Activated CD4-positive, alpha-beta T cell treated with anti-CD3 and anti-CD28 coated beads, Interleukin-2, amount 10 ng/mL, durations not matched to agents 24 days and 14 days (primary cell): Measurements from ENCODE around the gene NDUFS7. TPM values are rescaled to one million over a fixed set of nuclear protein-coding genes. Genes with fewer than 3 reads are reported as not detected.

Source experiments
- DNase-seq: peaks from one replicate; pipeline ENCODE4 v3.0.0; 2022
- H3K27ac Mint-ChIP-seq: one replicate; pipeline ENCODE4 v1.8.0; 2022; ENCODE audit warnings: mild to moderate bottlenecking, mixed read lengths
- H3K27me3 Mint-ChIP-seq: one replicate; pipeline ENCODE4 v1.8.0; 2022; ENCODE audit warnings: mixed read lengths
- H3K36me3 Mint-ChIP-seq: one replicate; pipeline ENCODE4 v1.8.0; 2022; ENCODE audit warnings: low read depth, mild to moderate bottlenecking, mixed read lengths
- H3K4me1 Mint-ChIP-seq: one replicate; pipeline ENCODE4 v1.8.0; 2021; ENCODE audit warnings: mixed read lengths
- H3K4me3 Mint-ChIP-seq: one replicate; pipeline ENCODE4 v1.8.0; 2022; ENCODE audit warnings: mild to moderate bottlenecking, moderate library complexity, mixed read lengths
- H3K9me3 Mint-ChIP-seq: one replicate; pipeline ENCODE4 v1.8.0; 2021; ENCODE audit warnings: mixed read lengths
- intact Hi-C: fragments of 100-400 bp; cut with micrococcal nuclease; formaldehyde crosslinking; loops from one replicate; pipeline ENCODE4 v1.15.1; 2023
- total RNA-seq: library from RNA; stranded (reverse); gene quantifications from 2 replicates; pipeline ENCODE4 v1.2.3, GENCODE V29; 2022

Gene NDUFS7
- total RNA-seq, 1 donor from 2014 or later = 108 TPM

DNA sequence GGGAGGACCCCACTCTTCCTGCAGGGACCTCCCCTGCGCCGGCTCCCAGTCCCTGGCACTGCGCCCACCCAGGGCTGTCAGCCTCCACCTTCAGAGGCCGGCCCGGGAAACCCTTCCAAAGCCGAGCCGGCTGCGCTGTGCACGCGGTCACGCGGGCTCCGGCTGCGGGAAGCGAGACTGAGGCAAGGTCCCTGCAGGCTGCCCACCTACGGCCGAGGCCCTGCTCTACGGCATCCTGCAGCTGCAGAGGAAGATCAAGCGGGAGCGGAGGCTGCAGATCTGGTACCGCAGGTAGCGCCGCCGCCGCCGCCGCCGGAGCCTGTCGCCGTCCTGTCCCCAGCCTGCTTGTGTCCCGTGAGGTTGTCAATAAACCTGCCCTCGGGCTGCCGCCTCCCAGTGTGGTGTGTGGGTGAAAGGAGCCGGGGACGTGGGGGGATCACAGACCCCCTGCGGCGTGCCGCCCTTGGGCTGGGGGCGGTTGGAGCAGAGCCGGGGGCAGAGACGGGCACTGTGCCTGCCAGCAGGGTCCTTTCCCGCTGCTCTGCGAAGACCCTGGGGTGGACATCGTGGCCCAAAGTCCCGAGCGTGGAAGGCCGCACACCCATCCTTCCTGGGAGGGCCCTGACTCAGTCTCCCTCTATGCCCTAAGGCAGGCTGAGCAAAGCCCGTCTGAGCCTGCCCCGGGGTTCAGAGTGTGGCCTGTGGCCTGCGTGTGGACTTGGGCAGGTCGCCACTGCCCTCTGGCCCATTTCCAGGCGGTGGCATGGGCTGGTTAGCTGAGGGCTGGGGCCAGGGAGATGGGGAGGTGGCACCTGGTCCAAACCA is 11.7 kb downstream of the NDUFS7 start:
- Mint-ChIP-seq H3K9me3 (no peaks in the 10 kb centered on the region), H3K27ac (no peak overlapping the region), H3K4me1 (peaks cover 5% of the 10 kb centered on the region), H3K4me3 (no peak overlapping the region), H3K27me3 (no peaks in the 10 kb centered on the region), H3K36me3 (peaks cover 12% of the 10 kb centered on the region)
- intact Hi-C loops = no loop called here
- DNase-seq = no peak

- no peak overlapping the region for H3K4me3 Mint-ChIP-seq
- H3K27ac Mint-ChIP-seq = no peak overlapping the region
- H3K4me1 Mint-ChIP-seq = peaks cover 5% of the 10 kb centered on the region
- intact Hi-C loops = no loop called here
- no peaks in the 10 kb centered on the region for H3K9me3 Mint-ChIP-seq
- H3K36me3 Mint-ChIP-seq = peaks cover 8% of the 10 kb centered on the region
- DNase-seq = no peak
- no peaks in the 10 kb centered on the region for H3K27me3 Mint-ChIP-seq
Measured at GRCh38 chr19:1396019-1396767, 12.5 kb downstream of the NDUFS7 start.

GRCh38 chr19:1396768-1397679 is 13.3 kb downstream of the NDUFS7 start:
- Mint-ChIP-seq H3K4me3 (no peak overlapping the region), H3K36me3 (peaks cover 6% of the 10 kb centered on the region), H3K27me3 (no peaks in the 10 kb centered on the region), H3K9me3 (no peaks in the 10 kb centered on the region), H3K4me1 (peaks cover 5% of the 10 kb centered on the region), H3K27ac (no peak overlapping the region)
- DNase-seq = no peak
- intact Hi-C loops = no loop called here

- no peak for DNase-seq
- H3K27ac Mint-ChIP-seq = no peak overlapping the region
- intact Hi-C loops = no loop called here
- H3K4me3 Mint-ChIP-seq = no peak overlapping the region
- H3K9me3 Mint-ChIP-seq = no peaks in the 10 kb centered on the region
- peaks cover 1% of the 10 kb centered on the region for H3K36me3 Mint-ChIP-seq
- H3K27me3 Mint-ChIP-seq = peaks cover 4% of the 10 kb centered on the region
- peaks cover 10% of the 10 kb centered on the region for H3K4me1 Mint-ChIP-seq
Measured at GRCh38 chr19:1397838-1398237, 14.1 kb downstream of the NDUFS7 start.

DNA sequence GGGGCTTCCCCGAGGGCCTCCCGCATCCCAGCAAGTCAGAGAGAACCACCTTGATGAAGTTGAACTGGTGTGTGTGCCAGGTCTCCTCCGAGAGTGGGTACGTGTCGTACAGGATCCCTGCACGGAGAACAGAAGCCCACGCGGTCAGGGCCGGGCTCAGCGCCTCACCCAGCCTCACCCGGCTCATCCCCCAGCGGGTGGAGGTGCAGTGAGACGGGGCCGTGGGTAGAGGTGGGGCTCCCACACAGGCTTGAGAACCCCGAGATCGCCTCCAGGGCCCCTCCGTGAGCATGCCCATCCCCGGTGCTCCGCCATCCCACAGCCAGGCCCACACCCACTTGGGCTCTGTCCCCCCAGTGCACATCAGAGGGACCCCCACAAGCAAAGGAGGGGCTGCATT is 15.4 kb downstream of the NDUFS7 start:
- intact Hi-C loops = no loop called here
- no peak for DNase-seq
- Mint-ChIP-seq H3K4me3 (no peak overlapping the region), H3K9me3 (no peaks in the 10 kb centered on the region), H3K27ac (no peak overlapping the region), H3K36me3 (peaks cover 1% of the 10 kb centered on the region), H3K27me3 (peaks cover 6% of the 10 kb centered on the region), H3K4me1 (peaks cover 10% of the 10 kb centered on the region)

DNA sequence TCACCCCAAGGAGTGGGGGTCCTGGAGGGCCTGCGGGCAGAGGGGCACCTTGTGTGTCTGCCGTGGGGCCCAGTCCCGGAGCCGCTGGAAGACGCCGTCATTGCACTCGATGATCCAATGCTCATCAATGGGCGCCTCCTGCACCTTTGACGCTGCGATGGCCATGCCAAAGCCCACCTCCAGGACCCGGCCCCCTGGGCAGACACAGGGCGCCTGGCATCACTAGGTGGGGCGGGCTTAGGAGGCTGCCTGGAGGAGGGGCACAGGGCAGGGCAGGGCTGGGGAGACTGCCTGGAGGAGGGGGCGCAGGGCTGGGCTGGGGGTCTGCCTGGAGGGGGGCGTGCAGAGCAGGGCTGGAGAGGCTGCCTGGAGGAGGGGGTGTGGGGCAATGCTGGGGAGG is 16.0 kb downstream of the NDUFS7 start:
- H3K27me3 Mint-ChIP-seq = peaks cover 6% of the 10 kb centered on the region
- intact Hi-C loops = no loop called here
- H3K4me3 Mint-ChIP-seq = no peak overlapping the region
- peaks cover 1% of the 10 kb centered on the region for H3K36me3 Mint-ChIP-seq
- H3K27ac Mint-ChIP-seq = no peak overlapping the region
- H3K9me3 Mint-ChIP-seq = no peaks in the 10 kb centered on the region
- DNase-seq = no peak
- H3K4me1 Mint-ChIP-seq = peaks cover 10% of the 10 kb centered on the region

- Mint-ChIP-seq H3K27me3 (peaks cover 6% of the 10 kb centered on the region), H3K4me3 (peak overlapping the region; percentile 68)
Measured at GRCh38 chr19:1400281-1401137, 16.8 kb downstream of the NDUFS7 start.

GRCh38 chr19:1401138-1401888 is 17.6 kb downstream of the NDUFS7 start, which contains the start of gene GAMT:
GAMT (minus strand) TSS chr19:1401542; CDS start chr19:1401476, 66 bp downstream.
- Mint-ChIP-seq H3K4me1 (peaks cover 9% of the 10 kb centered on the region), H3K36me3 (peaks cover 1% of the 10 kb centered on the region), H3K9me3 (no peaks in the 10 kb centered on the region), H3K27ac (no peak within 1 kb of the TSS), H3K27me3 (peaks cover 6% of the 10 kb centered on the region), H3K4me3 (peak within 1 kb of the TSS; percentile 68)
- peak; percentile 90 for DNase-seq
- intact Hi-C loops = no loop called here

More at GRCh38 chr19:1400281-1401137, 16.8 kb downstream of the NDUFS7 start:
- Mint-ChIP-seq H3K9me3 (no peaks in the 10 kb centered on the region), H3K27ac (no peak overlapping the region), H3K4me1 (peaks cover 10% of the 10 kb centered on the region), H3K36me3 (peaks cover 1% of the 10 kb centered on the region)
- intact Hi-C loops = no loop called here
- peak; percentile 67 for DNase-seq

GRCh38 chr19:1401889-1402217 is 18.1 kb downstream of the NDUFS7 start:
- Mint-ChIP-seq H3K9me3 (no peaks in the 10 kb centered on the region), H3K27ac (no peak overlapping the region), H3K4me3 (peak overlapping the region; percentile 56), H3K4me1 (peaks cover 12% of the 10 kb centered on the region), H3K36me3 (peaks cover 1% of the 10 kb centered on the region), H3K27me3 (peaks cover 6% of the 10 kb centered on the region)
- intact Hi-C loops = no loop called here
- no peak for DNase-seq

GRCh38 chr19:1402411-1403070 is 18.8 kb downstream of the NDUFS7 start:
- intact Hi-C loops = no loop called here
- peak overlapping the region; percentile 73 for H3K4me3 Mint-ChIP-seq
- peaks cover 6% of the 10 kb centered on the region for H3K27me3 Mint-ChIP-seq
- H3K4me1 Mint-ChIP-seq = peaks cover 12% of the 10 kb centered on the region
- no peak overlapping the region for H3K27ac Mint-ChIP-seq
- no peak for DNase-seq
- no peaks in the 10 kb centered on the region for H3K9me3 Mint-ChIP-seq
- no peaks in the 10 kb centered on the region for H3K36me3 Mint-ChIP-seq

- intact Hi-C loops = loop anchor here (1.0 to 5.0 kb wide), 5 partner anchors 24 to 610 kb away; partner anchors contain the start of genes FAM174C, MBD3, NDUFS7 and PTBP1
- Mint-ChIP-seq H3K27ac (peak overlapping the region; percentile 81), H3K27me3 (peaks cover 6% of the 10 kb centered on the region), H3K4me1 (peaks cover 37% of the 10 kb centered on the region), H3K9me3 (no peaks in the 10 kb centered on the region), H3K36me3 (peaks cover 24% of the 10 kb centered on the region), H3K4me3 (peak overlapping the region; percentile 76)
- DNase-seq = peak; percentile 100
Measured at GRCh38 chr19:1406774-1407527, 23.2 kb downstream of the NDUFS7 start.
